GM21526 (cell line): Measurements from ENCODE around the gene ZNF829.

Experiments
- ATAC-seq: cut with Tn5 transposase; IDR thresholded peaks from one replicate; pipeline ENCODE4 v1.9.1; 2021; ENCODE audit warnings: moderate library complexity; ENCODE audit not compliant: unreplicated experiment, low FRiP score

The ZNF829 gene

DNA sequence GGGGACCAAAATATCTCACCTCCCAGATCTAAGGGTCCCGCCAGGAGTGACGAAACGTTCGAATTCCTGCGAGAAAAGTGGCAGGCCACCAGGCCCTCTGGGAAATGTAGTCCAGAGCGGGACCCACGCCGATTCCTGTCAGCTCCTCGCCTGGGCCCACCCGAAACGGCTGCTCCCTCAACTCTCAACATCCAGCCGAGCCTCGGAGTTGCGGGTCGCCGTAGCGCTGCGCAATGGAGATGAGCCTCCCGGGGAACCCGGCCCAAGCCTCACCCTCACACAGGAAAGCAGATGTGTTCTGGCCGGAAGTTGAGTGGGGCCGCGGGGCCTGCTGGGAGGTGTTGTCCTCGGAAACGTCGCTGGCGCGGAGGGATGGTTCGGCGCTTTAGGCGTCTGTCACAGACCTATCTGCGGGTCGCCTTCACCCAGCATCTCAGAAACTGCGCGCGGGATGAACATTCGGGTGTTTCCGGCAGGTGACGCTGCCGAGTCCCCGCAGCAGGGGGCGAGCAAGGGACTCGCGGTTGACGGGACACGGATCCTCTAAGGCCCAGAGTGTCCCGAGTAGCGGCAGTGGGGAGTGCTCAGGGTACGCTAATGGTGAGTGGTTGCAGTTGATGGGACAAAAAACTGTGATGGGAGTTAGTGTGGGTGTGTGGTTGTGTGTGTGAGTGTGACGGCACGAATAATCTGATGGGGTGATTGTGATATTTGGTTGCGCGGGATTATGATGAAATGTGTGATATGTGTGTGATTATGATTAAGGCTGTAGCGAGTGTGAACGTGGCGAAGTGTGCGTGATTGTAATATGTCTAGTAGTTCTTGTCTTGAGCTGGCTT, at the start of gene ZNF829, which contains the start of gene ZNF568:
Gene ZNF829, minus strand, starts transcription at position 300 of the 839 bp plus-strand sequence. CDS start 1,124 bp downstream, outside the sequence.
Gene ZNF568, plus strand, starts transcription at position 341 of the 839 bp plus-strand sequence. CDS start 6,439 bp downstream, outside the sequence.
- peak; percentile 75 for ATAC-seq

DNA sequence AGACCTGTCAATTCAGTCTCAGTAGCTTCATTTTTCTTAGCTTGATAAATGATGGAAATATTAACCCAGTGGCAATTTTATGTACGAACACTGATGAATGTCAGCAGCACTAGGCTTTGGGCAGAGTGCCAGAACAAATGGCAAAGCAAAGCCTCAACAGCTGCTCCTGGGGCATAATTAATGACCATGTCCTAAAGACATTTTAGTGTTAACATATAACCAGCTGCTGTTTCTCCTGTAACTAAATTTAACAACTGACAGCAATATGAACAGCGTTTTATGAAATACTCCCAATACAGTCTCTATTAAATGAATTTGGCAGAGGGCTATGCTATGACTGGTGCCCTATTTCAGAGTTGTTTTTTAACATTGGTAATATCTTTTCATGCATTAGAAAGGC, 47.2 kb upstream of the ZNF829 start:
- no peak for ATAC-seq

DNA sequence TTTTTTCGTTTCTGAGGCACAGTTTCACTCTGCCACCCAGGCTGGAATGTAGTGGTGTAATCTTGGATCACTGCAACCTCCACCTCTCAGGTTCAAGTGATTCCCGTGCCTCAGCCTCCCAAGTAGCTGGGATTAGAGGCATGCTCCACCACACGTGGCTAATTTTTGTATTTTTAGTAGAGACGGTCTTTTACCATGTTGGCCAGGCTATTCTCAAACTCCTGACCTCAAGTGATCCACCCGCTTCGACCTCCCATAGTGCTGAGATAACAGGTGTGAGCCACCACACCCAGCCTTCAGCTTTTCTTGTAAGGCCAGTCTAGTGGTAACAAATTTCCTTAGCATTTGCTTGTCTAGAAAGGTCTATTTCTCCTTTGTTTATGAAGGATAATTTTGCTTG, 46.3 kb upstream of the ZNF829 start:
- no peak for ATAC-seq

DNA sequence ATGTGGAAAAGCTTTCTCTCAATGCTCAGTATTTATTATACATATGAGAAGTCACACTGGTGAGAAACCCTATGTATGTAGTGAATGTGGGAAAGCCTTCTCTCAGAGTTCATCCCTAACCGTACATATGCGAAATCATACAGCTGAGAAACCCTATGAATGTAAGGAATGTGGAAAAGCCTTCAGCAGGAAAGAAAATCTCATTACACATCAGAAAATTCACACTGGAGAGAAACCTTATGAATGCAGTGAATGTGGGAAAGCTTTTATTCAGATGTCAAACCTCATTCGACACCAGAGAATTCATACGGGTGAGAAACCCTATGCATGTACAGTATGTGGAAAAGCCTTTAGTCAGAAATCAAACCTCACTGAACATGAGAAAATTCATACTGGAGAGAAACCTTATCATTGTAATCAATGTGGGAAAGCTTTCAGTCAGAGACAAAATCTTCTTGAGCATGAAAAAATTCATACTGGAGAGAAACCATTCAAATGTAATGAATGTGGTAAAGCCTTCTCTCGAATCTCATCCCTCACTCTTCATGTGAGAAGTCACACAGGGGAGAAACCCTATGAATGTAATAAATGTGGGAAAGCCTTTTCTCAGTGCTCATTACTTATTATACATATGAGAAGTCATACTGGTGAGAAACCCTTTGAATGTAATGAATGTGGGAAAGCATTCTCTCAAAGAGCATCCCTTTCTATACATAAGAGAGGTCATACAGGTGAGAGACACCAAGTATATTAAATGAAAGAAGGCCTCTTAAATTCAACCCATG, 34.4 kb upstream of the ZNF829 start:
- ATAC-seq = no peak

DNA sequence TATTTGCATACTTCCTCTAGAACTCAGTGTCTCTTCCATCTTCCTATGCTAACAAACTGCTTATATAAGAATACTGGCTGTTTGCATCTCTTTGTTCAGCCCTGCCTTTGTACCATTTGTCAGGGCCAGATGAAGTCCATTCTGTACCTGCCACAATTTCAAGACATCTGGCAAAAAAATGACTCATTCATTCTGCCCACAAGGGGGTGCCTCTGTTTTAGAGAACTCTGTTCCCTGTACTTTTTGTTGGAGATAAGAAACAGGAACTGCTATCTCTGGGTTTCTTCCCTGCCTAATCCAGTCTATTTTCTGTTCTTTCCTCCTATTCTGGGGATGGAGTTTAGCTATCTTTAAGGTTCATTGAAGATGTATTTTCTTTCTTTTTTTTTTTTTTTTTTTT, 23.1 kb upstream of the ZNF829 start:
- no peak for ATAC-seq

DNA sequence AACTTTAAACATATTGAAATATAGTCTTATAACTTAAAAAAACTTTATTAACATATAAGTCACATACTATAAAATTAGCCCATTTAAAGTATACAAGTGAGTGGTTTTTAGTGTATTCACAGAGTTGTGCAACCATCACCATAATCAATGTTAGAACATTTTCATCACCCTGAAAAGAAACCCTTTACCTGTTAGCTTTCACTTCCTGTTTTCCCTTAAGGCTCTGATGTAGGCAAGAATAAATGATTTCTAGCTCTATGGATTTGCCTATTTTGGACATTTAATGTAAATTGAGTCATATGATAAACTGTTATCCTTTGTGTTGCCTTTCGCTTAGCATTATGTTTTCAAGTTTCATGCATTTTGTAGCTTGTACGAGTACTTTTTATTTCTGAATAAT, 15.6 kb upstream of the ZNF829 start:
- no peak for ATAC-seq

DNA sequence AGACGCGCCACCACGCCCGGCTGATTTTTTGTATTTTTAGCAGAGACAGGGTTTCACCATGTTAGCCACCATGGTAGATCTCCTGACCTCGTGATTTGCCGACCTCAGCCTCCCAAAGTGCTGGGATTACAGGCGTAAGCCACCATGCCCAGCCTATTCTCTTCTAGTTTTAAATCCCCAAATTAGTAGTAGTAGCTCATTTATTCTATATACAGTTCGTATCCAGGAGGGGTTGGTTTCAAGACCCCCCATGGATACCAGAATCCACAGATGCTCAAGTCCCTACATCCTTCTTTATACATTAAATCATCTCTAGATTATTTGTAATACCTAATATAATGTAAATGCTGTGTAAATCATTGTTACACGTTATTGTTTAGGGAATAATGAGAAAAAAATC, 2.0 kb upstream of the ZNF829 start:
- ATAC-seq = no peak

DNA sequence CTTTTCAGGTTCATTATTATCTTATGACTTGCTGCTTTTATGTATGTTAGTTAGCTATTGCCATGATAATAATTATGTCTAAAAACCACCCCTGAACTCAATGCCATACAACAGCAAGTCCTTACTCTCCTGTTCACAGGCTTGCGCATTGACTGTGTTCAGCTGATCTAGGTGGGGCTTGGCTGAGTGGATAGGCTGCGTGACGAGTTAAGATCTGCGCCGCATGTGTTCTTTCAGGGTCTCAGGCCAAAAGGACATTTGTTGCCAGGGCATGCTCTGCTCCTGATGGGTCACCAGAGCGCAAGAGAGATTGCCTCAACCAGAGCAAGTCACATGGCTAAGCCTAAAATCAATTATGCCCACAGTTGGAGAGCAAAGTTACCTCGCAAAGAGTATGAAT, 900 bp upstream of the ZNF829 start:
- ATAC-seq = no peak

DNA sequence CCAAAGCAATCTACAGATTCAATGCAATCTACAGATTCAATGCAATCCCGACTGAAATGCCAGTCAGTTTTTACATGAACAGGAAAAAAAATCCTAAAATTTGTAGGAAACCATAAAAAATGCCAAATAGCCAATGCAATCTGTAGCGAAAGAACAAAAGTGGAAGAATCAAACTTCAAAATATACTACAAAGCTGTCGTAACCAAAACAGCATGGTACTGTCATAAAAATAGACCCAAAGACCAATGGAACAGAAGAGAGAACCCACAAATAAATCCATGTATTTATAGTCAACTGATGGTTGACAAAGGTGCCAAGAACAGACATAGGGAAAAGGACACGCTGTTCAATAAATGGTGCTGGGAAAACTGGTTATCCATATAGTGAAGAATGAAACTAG, 17.7 kb downstream of the ZNF829 start:
- no peak for ATAC-seq

DNA sequence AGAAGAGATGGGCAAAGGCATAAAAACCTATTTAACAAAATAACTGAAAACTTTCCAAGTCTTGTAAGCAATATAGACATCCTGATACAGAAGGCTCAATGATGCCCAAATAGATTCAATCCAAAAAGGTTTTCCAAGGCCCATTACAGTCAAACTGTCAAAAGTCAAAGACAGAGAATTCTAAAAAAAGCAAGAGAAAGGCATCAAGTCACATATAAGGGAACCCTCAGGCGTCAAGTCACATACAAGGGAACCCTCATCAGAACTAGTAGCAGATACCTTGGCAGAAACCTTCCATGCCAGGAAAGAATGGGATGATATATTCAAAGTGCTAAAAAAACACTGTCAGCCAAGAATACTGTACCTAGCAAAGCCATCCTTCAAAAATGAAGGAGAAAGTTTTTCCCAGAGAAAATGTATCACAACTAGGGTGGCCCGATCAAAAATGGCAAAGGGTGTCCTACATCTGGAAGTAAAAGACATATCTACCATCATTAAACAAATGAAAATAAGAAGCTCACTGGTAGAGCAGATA, 21.2 kb downstream of the ZNF829 start:
- ATAC-seq = no peak

DNA sequence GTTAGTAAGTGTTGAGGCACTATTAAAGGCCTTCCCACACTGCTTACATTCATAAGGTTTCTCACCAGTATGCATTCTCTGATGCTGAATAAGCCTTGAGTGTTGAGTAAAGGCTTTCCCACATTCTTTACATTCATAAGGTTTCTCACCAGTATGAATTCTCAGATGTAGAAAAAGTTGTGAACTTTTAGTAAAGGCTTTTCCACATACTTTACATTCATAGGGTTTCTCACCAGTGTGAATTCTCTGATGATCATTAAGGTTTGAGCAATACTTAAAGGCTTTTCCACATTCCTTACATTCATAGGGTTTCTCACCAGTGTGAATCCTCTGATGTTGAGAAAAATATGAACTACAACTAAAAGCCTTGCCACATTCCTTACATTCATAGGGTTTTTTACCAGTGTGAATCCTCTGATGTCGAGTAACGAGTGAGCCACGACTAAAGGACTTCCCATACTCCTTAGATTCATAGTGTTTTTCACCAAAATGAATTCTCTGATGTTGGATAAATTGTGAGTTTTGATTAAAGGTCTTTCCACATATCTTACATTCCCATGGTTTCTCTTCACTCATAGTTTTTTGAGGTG, 24.2 kb downstream of the ZNF829 start:
- no peak for ATAC-seq

DNA sequence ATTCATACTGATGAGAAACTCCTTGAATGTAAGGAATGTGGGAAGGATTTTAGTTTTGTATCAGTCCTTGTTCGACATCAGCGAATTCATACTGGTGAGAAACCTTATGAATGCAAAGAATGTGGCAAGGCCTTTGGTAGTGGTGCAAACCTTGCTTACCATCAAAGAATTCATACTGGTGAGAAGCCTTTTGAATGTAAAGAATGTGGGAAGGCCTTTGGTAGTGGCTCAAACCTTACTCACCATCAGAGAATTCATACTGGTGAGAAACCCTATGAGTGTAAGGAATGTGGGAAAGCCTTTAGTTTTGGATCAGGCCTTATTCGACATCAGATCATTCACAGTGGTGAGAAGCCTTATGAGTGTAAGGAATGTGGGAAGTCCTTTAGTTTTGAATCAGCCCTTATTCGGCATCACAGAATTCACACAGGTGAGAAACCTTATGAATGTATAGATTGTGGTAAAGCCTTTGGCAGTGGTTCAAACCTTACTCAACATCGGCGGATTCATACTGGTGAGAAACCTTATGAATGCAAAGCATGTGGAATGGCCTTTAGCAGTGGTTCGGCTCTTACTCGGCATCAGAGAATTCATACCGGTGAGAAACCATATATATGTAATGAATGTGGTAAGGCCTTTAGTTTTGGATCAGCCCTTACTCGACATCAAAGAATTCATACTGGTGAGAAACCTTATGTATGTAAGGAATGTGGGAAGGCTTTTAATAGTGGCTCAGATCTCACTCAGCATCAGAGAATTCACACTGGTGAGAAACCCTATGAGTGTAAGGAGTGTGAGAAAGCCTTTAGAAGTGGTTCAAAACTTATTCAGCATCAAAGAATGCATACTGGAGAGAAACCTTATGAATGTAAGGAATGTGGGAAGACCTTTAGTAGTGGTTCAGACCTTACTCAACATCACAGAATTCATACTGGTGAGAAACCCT, 38.8 kb downstream of the ZNF829 start:
- ATAC-seq = no peak

DNA sequence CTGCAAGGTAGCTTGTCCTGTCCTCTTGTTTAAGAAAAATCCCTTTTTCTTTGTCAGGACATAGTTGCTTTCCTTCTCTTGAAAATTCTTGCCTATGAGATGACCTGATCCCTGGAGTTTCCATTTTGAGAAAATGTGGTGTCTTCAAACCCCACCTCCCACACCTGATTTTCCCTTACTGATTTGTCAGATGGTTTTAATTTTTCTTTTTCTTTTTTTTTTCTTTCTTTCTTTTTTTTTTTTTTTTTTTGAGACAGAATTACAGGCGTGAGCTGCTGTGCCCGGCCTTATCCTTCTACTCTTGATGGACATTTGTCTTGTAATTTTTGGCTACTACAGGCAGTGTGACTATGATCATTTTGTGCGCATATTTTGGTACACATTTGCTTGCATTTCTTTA, 64.2 kb downstream of the ZNF829 start:
- ATAC-seq = no peak

DNA sequence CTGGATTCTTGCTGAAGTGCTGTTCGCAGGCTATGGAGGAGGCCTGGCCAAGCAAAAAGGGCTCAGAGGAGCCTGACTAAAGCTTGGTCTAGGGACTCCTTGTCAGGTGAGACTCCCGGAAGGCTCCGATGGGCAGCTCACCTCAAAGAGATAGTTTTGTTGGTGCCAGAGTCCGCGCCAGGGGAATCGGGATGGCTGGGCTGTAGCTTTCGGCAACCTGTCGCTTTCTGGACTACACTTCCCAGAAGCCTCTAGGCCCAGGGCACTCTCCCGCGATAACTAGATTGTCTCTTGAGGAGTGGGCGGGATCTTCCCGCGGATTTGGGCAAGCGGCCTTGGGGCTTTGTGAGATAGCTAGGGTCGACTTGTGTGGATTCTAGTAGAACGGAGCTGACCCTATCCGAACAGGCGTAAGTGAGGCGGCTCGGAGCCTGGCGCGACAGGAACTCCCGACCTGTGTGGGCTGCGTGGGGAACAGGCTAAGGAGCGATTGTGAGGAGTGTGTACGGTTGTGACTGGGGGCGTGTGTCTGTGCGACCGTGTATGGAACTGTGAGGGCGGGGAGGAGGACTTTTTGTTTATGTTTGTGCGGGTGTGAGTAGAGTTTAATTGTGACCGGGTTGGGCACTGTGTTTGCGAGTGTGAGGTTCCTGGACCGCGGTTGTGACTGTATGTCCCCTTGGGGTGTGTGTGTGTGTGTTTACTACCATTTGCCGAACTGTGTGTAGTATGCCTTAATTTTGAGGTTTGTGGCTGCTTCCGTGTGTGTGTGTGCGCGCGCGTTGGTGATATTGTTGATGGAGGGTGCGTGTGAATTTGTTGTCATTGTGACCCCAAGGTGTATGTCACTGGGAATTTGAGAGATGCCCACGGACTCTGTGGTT, 65.3 kb downstream of the ZNF829 start, which contains the start of gene ZNF345:
Gene ZNF345, plus strand, starts transcription at position 318 of the 884 bp plus-strand sequence. CDS start 25,955 bp downstream, outside the sequence.
- ATAC-seq = peak; percentile 75

DNA sequence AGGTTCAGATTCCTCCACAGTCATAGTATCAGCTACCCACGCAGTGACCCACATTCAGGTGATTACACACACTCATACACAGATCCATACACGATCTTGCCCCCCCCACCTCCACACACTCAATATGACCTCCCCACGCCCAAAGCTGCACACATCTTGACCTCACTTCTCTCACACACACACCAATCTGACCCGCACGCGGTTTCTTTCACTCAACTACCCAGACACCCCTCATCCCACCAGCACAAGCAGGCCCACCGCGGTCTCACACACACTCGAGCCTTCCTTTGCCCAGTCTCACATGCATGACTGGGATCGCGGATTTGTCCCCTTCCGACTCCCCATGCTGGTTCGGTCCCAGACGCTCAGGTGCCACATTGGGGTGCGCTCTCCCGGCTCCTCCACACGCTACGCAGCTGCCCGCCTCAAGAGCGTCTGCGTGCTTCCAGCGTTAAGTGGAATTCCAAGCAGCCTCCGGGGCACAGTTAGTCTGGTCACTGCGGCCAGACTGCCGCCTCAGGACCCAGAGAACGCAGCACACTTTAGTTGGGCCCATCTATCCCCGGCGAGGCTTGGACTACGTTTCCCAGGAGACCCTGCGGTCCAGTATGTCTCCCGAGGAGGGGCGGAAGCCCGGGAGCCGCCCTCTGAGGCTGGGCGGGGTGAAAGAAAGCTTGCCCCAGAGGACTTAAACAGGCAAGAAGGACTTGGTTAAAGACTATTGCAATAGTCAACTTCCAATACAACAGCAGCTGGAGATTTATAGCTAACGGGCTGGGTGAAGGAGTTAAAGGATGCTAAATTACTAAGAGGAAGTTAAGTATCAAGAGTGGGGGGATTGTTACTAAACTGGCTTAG, 66.2 kb downstream of the ZNF829 start:
- peak; percentile 88 for ATAC-seq

DNA sequence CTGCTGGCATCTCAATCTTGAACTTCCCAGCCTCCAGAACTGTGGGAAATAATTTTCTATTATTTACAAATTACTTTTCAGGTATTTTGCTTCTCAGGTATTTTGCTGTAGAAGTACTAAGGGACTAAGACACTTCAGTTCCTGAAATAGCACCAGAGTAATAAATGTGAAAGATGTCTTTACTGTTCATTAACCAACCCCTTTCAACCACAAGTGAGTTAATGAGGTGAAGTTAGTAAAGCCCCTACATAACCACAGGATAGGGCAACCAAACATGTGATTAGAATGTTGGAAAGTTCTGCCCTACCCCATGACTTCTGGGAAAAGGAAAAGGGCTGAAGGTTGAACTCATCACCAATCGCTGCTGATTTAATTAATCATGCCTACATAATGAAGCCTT, 68.1 kb downstream of the ZNF829 start:
- no peak for ATAC-seq

DNA sequence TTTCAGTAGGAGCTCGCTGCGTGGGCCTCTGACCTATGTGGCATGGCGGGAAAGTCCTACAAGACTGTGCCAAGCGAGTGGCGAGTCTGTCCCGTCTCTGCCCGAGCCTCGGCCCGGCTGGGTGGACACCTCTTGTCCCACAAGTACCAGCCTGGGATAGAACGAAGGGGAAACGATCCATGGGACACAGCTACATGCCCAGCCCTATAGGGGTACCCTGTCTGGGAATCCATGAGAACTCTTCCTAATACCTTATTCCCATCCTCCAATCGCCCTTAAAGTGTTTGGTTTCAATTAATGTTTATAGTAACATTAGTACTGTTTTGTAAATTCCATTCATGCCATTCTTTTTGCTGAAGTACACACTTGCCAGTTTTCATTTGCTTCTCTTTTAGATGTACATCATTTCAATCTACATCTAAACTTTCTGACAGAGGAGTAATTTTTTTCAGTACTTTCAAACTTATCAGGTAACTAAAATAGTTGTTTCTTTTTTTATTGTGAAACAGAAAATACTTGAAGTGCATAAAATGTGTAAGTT, 77.2 kb downstream of the ZNF829 start:
- ATAC-seq = no peak
